GM12892 (cell line): ENCODE data around the gene OR56A5.

Experiments
- POLR2A ChIP-seq: IDR thresholded peaks from 2 replicates; pipeline ENCODE4 v1.6.1; 2011; ENCODE audit warnings: low read depth, low read length, control low read depth
- POLR2AphosphoS5 ChIP-seq: IDR thresholded peaks from 2 replicates; pipeline ENCODE4 v1.6.1; 2011; ENCODE audit warnings: low read depth, low read length, control low read depth
- TAF1 ChIP-seq: IDR thresholded peaks from 2 replicates; pipeline ENCODE4 v1.6.1; 2011; ENCODE audit warnings: low read depth, mild to moderate bottlenecking, control low read depth, low read length, borderline replicate concordance

GRCh38 chr11:5940748-5941147 is 27.5 kb downstream of the OR56A5 start:
- TF ChIP-seq POLR2AphosphoS5, result no peak
- TF ChIP-seq POLR2A, result no peak
- no peak for TF ChIP-seq TAF1
